Skeletal muscle tissue (tissue), 4 donors: Measurements from ENCODE around the gene AP1G2. TPM values are rescaled to one million over a fixed set of nuclear protein-coding genes. Genes with fewer than 3 reads are reported as not detected.

Source experiments
- H3K27ac ChIP-seq: one replicate; pipeline ENCODE4 v1.7.0; 2013; ENCODE audit warnings: mild to moderate bottlenecking, low read depth, low read length, inconsistent platforms
- H3K27me3 ChIP-seq, 3 donors: one replicate each; pipeline ENCODE4 v1.7.0; 2013; ENCODE audit warnings: low read length in 3 of 3; ENCODE audit not compliant: control insufficient read depth in 3 of 3, insufficient read depth in 3 of 3
- H3K36me3 ChIP-seq, 3 donors: one replicate each; pipeline ENCODE4 v1.7.0; 2013; ENCODE audit warnings: low read length in 3 of 3; ENCODE audit not compliant: control insufficient read depth in 3 of 3, insufficient read depth in 3 of 3
- H3K4me1 ChIP-seq, 3 donors: one replicate each; pipeline ENCODE4 v1.7.0; 2013; ENCODE audit warnings: low read length in 3 of 3, mild to moderate bottlenecking in 3 of 3; ENCODE audit not compliant: control insufficient read depth in 3 of 3, insufficient read depth in 3 of 3
- H3K4me3 ChIP-seq, 3 donors: one replicate each; pipeline ENCODE4 v1.7.0; 2013; ENCODE audit warnings: low read length in 3 of 3
- H3K9ac ChIP-seq, 3 donors: one replicate each; pipeline ENCODE4 v1.7.0; 2013; ENCODE audit warnings: low read length in 3 of 3, mild to moderate bottlenecking in 3 of 3, moderate library complexity in 2 of 3, low read depth in 1 of 3
- H3K9me3 ChIP-seq, 3 donors: one replicate each; pipeline ENCODE4 v1.7.0; 2013; ENCODE audit warnings: low read length in 3 of 3; ENCODE audit not compliant: control insufficient read depth in 3 of 3
- total RNA-seq: library from RNA; depleted of rRNA; stranded (reverse); fragments of >200 nt; gene quantifications from one replicate; pipeline ENCODE4 v1.2.3, GENCODE V29; 2014
- donor health status: Osteomylitis.

Gene AP1G2
- total RNA-seq, 1 donor from 2014 or later = 8.4 TPM

GRCh38 chr14:23533652-23534435 lies 33.7 kb downstream of the AP1G2 start:
- no peaks in the 10 kb centered on the region for H3K4me1 ChIP-seq
- no peak overlapping the region for H3K27ac ChIP-seq
- H3K9ac ChIP-seq = no peak overlapping the region
- H3K27me3 ChIP-seq = no peaks in the 10 kb centered on the region
- H3K36me3 ChIP-seq = peaks cover 0 to 2% (median 0%) of the 10 kb centered on the region in 3 donors
- H3K9me3 ChIP-seq = no peaks in the 10 kb centered on the region
- no peak overlapping the region for H3K4me3 ChIP-seq

- Histone ChIP-seq H3K27ac (no peak overlapping the region), H3K9me3 (no peaks in the 10 kb centered on the region), H3K27me3 (no peaks in the 10 kb centered on the region), H3K9ac (no peak overlapping the region), H3K36me3 (peaks cover 0 to 2% (median 0%) of the 10 kb centered on the region in 3 donors), H3K4me1 (no peaks in the 10 kb centered on the region), H3K4me3 (no peak overlapping the region)
Observed at GRCh38 chr14:23532658-23533057, 34.9 kb downstream of the AP1G2 start.

- no peaks in the 10 kb centered on the region for H3K4me1 ChIP-seq
- peaks cover 0 to 2% (median 0%) of the 10 kb centered on the region in 3 donors for H3K36me3 ChIP-seq
- no peaks in the 10 kb centered on the region for H3K9me3 ChIP-seq
- no peaks in the 10 kb centered on the region for H3K27me3 ChIP-seq
- H3K9ac ChIP-seq = no peak overlapping the region
- H3K4me3 ChIP-seq = no peak overlapping the region
- H3K27ac ChIP-seq = no peak overlapping the region
Observed at GRCh38 chr14:23531391-23531790, 36.2 kb downstream of the AP1G2 start.

- H3K36me3 ChIP-seq = peaks cover 0 to 2% (median 2%) of the 10 kb centered on the region in 3 donors
- no peak overlapping the region for H3K4me3 ChIP-seq
- no peak overlapping the region for H3K27ac ChIP-seq
- H3K9ac ChIP-seq = no peak overlapping the region
- no peaks in the 10 kb centered on the region for H3K4me1 ChIP-seq
- H3K9me3 ChIP-seq = no peaks in the 10 kb centered on the region
- no peaks in the 10 kb centered on the region for H3K27me3 ChIP-seq
Observed at GRCh38 chr14:23530375-23531055, 37.1 kb downstream of the AP1G2 start.

- peaks cover 0 to 2% (median 2%) of the 10 kb centered on the region in 3 donors for H3K36me3 ChIP-seq
- no peaks in the 10 kb centered on the region for H3K4me1 ChIP-seq
- H3K4me3 ChIP-seq = no peak overlapping the region
- H3K27ac ChIP-seq = no peak overlapping the region
- H3K27me3 ChIP-seq = no peaks in the 10 kb centered on the region
- no peak overlapping the region for H3K9ac ChIP-seq
- H3K9me3 ChIP-seq = no peaks in the 10 kb centered on the region
Observed at GRCh38 chr14:23529016-23529415, 38.6 kb downstream of the AP1G2 start.

- Histone ChIP-seq H3K4me1 (no peaks in the 10 kb centered on the region), H3K9me3 (no peaks in the 10 kb centered on the region), H3K4me3 (no peak overlapping the region), H3K27me3 (no peaks in the 10 kb centered on the region), H3K36me3 (peaks cover 0 to 2% (median 2%) of the 10 kb centered on the region in 3 donors), H3K9ac (peak overlapping the region in 1 of 3 donors; percentile 2), H3K27ac (no peak overlapping the region)
Observed at GRCh38 chr14:23528555-23528954, 39.0 kb downstream of the AP1G2 start.

GRCh38 chr14:23525611-23526010 lies 42.0 kb downstream of the AP1G2 start:
- H3K4me3 ChIP-seq = no peak overlapping the region
- H3K9ac ChIP-seq = no peak overlapping the region
- H3K36me3 ChIP-seq = peaks cover 0 to 2% (median 0%) of the 10 kb centered on the region in 3 donors
- H3K9me3 ChIP-seq = no peaks in the 10 kb centered on the region
- H3K4me1 ChIP-seq = no peaks in the 10 kb centered on the region
- no peaks in the 10 kb centered on the region for H3K27me3 ChIP-seq
- no peak overlapping the region for H3K27ac ChIP-seq

GRCh38 chr14:23524954-23525353 lies 42.6 kb downstream of the AP1G2 start:
- Histone ChIP-seq H3K27me3 (no peaks in the 10 kb centered on the region), H3K4me3 (no peak overlapping the region), H3K9me3 (no peaks in the 10 kb centered on the region), H3K4me1 (no peaks in the 10 kb centered on the region), H3K36me3 (peaks cover 0 to 2% (median 0%) of the 10 kb centered on the region in 3 donors), H3K9ac (no peak overlapping the region), H3K27ac (no peak overlapping the region)

GRCh38 chr14:23523229-23524016 lies 44.2 kb downstream of the AP1G2 start:
- no peak overlapping the region for H3K4me3 ChIP-seq
- H3K9me3 ChIP-seq = no peaks in the 10 kb centered on the region
- H3K9ac ChIP-seq = no peak overlapping the region
- peaks cover 0 to 6% (median 2%) of the 10 kb centered on the region in 3 donors for H3K4me1 ChIP-seq
- peaks cover 0 to 2% (median 0%) of the 10 kb centered on the region in 3 donors for H3K36me3 ChIP-seq
- no peaks in the 10 kb centered on the region for H3K27me3 ChIP-seq
- no peak overlapping the region for H3K27ac ChIP-seq
